Nephron progenitor cell (in vitro differentiated cells): ENCODE measurements around the gene MYH6.
"Not testable (repeated sequence)": the region's sequence is repeated elsewhere in the genome, so short reads cannot be mapped to it uniquely, and the experiment has no call there.

Source experiments
- DNase-seq: peaks from one replicate; pipeline ENCODE4 v3.0.0; 2021
- H3K27ac Mint-ChIP-seq: 2 replicates; pipeline ENCODE4 v1.8.0; 2021; ENCODE audit warnings: mild to moderate bottlenecking, moderate library complexity, mixed read lengths
- H3K27me3 Mint-ChIP-seq: 2 replicates; pipeline ENCODE4 v1.8.0; 2021; ENCODE audit warnings: mild to moderate bottlenecking, low read depth, mixed read lengths; ENCODE audit not compliant: poor library complexity
- H3K36me3 Mint-ChIP-seq: 2 replicates; pipeline ENCODE4 v1.8.0; 2021; ENCODE audit warnings: low read depth, mixed read lengths
- H3K4me1 Mint-ChIP-seq: 2 replicates; pipeline ENCODE4 v1.8.0; 2021; ENCODE audit warnings: mixed read lengths
- H3K4me3 Mint-ChIP-seq: 2 replicates; pipeline ENCODE4 v1.8.0; 2021; ENCODE audit warnings: mild to moderate bottlenecking, moderate library complexity, mixed read lengths
- H3K9me3 Mint-ChIP-seq: 2 replicates; pipeline ENCODE4 v1.8.0; 2021; ENCODE audit warnings: mild to moderate bottlenecking, moderate library complexity, mixed read lengths
- TF ChIP-seq, protein P1 (sequence below): fragments of 200-600 bp; sonication (generic); IDR thresholded peaks from 2 replicates; pipeline ENCODE4 v1.5.0; 2021; ENCODE audit warnings: antibody characterized with exemption

The MYH6 gene

GRCh38 chr14:23387916-23388882 lies 19.9 kb downstream of the MYH6 start:
- DNase-seq, result no peak
- Mint-ChIP-seq H3K4me3 (no peak overlapping the region), H3K9me3 (no peaks in the 10 kb centered on the region), H3K27ac (peak overlapping the region; percentile 42), H3K27me3 (peaks cover 6% of the 10 kb centered on the region), H3K36me3 (no peaks in the 10 kb centered on the region), H3K4me1 (peaks cover 40% of the 10 kb centered on the region)
- TF ChIP-seq, protein P1, sequence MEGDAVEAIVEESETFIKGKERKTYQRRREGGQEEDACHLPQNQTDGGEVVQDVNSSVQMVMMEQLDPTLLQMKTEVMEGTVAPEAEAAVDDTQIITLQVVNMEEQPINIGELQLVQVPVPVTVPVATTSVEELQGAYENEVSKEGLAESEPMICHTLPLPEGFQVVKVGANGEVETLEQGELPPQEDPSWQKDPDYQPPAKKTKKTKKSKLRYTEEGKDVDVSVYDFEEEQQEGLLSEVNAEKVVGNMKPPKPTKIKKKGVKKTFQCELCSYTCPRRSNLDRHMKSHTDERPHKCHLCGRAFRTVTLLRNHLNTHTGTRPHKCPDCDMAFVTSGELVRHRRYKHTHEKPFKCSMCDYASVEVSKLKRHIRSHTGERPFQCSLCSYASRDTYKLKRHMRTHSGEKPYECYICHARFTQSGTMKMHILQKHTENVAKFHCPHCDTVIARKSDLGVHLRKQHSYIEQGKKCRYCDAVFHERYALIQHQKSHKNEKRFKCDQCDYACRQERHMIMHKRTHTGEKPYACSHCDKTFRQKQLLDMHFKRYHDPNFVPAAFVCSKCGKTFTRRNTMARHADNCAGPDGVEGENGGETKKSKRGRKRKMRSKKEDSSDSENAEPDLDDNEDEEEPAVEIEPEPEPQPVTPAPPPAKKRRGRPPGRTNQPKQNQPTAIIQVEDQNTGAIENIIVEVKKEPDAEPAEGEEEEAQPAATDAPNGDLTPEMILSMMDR, result no peak

DNA sequence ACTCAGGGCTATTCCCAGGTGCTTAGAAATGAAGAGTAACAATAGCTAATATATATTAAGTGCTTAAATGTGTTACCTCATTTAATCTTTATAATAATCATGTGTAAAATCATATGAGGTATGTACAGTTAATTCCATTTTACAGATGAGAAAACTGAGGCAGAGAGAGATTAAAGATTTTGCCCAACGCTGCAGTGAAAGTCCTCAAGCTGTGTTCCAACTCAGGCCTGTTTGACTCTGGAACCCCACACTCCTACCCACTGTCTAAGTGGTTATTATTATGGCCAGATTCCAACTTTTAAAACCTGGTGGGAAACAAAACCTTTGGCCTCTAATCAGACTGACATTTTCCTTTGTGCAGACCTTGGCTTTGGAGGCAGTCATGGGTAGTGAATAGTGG lies 21.1 kb downstream of the MYH6 start:
- no peak overlapping the region for H3K27ac Mint-ChIP-seq
- TF ChIP-seq, protein P1, result no peak
- DNase-seq, result no peak
- peaks cover 41% of the 10 kb centered on the region for H3K4me1 Mint-ChIP-seq
- no peak overlapping the region for H3K4me3 Mint-ChIP-seq
- no peaks in the 10 kb centered on the region for H3K36me3 Mint-ChIP-seq
- H3K27me3 Mint-ChIP-seq, result peaks cover 11% of the 10 kb centered on the region
- no peaks in the 10 kb centered on the region for H3K9me3 Mint-ChIP-seq

DNA sequence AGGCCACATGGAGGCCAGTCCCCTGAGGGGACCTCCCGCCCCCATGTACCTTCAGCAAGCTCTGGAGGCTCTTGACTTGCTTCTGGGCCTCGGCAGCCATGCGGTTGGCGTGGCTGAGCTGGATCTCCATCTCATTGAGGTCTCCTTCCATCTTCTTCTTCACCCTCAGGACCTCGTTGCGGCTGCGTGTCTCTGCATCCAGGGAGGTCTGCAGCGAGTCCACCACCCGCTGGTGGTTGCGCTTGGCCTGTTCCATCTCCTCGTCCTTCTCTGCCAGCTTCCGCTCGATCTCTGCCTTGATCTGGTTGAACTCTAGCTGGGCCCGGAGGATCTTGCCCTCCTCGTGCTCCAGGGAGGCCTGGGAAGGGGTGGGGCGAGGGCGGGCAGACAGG lies 21.8 kb downstream of the MYH6 start:
- Mint-ChIP-seq H3K4me3 (peak overlapping the region; percentile 47), H3K4me1 (peaks cover 46% of the 10 kb centered on the region), H3K27me3 (peaks cover 11% of the 10 kb centered on the region)
- H3K27ac Mint-ChIP-seq, H3K36me3 Mint-ChIP-seq, DNase-seq, H3K9me3 Mint-ChIP-seq: not testable (repeated sequence)

- peaks cover 46% of the 10 kb centered on the region for H3K4me1 Mint-ChIP-seq
- H3K27me3 Mint-ChIP-seq, result peaks cover 13% of the 10 kb centered on the region
- TF ChIP-seq, protein P1, result no peak
- no peak overlapping the region for H3K27ac Mint-ChIP-seq
- DNase-seq, result no peak
- H3K9me3 Mint-ChIP-seq, result no peaks in the 10 kb centered on the region
- H3K36me3 Mint-ChIP-seq, result no peaks in the 10 kb centered on the region
- no peak overlapping the region for H3K4me3 Mint-ChIP-seq
Observed at GRCh38 chr14:23385642-23386265, 22.3 kb downstream of the MYH6 start.

DNA sequence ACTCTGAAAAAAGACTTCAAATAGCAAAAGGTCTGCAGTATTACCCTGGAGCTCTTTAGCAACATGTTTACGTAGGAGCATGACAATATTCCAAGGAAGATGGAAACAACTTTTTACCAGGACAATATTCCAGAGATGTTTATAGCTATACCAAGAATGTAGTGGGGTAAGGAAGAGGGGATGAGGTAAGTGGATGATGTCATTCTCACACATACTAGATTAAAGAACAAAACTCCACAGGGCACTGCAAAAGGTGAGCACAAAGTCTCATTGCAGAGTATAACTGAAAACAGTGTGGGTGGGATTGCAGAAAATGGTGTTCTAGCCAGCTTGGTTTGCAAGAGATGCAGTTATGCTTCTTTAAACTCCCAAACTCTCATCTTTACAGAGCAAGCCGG lies 22.8 kb downstream of the MYH6 start:
- Mint-ChIP-seq H3K4me3 (no peak overlapping the region), H3K36me3 (no peaks in the 10 kb centered on the region), H3K4me1 (peaks cover 46% of the 10 kb centered on the region), H3K27me3 (peaks cover 15% of the 10 kb centered on the region), H3K9me3 (no peaks in the 10 kb centered on the region), H3K27ac (no peak overlapping the region)
- TF ChIP-seq, protein P1, result no peak
- no peak for DNase-seq

DNA sequence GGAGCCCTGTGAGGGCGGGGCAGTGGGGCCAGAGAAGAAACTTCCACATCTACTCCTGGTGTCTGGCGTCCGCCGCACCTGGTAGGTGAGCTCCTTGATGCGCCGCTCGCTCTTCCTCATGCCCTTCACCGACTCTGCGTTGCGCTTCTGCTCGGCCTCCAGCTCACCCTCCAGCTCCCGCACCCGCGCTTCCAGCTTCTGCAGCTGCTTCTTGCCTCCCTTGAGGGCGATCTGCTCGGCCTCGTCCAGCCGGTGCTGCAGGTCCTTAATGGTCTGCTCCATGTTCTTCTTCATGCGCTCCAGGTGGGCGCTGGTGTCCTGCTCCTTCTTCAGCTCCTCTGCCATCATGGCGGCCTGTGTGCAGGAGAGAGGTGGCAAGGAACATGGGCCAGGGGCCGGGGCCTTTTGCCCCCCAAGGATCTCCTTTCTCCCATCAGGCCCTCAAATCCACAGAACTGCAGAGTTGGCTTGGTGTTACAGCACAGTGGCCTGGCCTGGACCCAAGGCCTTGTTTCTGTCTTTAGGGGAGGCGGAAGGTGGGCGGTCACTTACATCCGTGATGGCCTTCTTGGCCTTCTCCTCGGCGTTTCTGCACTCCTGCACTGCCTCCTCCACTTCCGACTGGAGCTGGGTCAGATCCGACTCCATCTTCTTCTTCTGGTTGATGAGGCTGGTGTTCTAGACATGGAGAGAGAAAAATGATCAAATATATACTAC lies 23.6 kb downstream of the MYH6 start:
- Mint-ChIP-seq H3K9me3 (no peaks in the 10 kb centered on the region), H3K27me3 (peaks cover 16% of the 10 kb centered on the region), H3K36me3 (no peaks in the 10 kb centered on the region), H3K4me1 (peaks cover 46% of the 10 kb centered on the region), H3K4me3 (no peak overlapping the region), H3K27ac (peak overlapping the region; percentile 92)
- DNase-seq, result no peak
- TF ChIP-seq, protein P1, result no peak
